IPS DF 4.7 (cell line): ENCODE data around the gene CXorf38.

Source experiments
- DNase-seq: peaks from one replicate; pipeline ENCODE4 v3.0.0-alpha.2; 2013; ENCODE audit warnings: low spot score; ENCODE audit errors: extremely low read depth

Gene CXorf38

GRCh38 chrX:40647307-40648197 lies at the start of gene CXorf38:
Gene CXorf38 (minus strand): TSS chrX:40647561. CDS start chrX:40647520, 41 bp downstream.
- DNase-seq, result no peak

- DNase-seq, result no peak
Observed at GRCh38 chrX:40694802-40695201, 47.4 kb upstream of the CXorf38 start.

GRCh38 chrX:40688929-40689328 lies 41.6 kb upstream of the CXorf38 start:
- DNase-seq, result no peak

- no peak for DNase-seq
Observed at GRCh38 chrX:40687169-40687568, 39.8 kb upstream of the CXorf38 start.

- DNase-seq, result no peak
Observed at GRCh38 chrX:40685362-40685918, 38.1 kb upstream of the CXorf38 start.

- no peak for DNase-seq
Observed at GRCh38 chrX:40684092-40684491, 36.7 kb upstream of the CXorf38 start.

- no peak for DNase-seq
Observed at GRCh38 chrX:40683245-40683644, 35.9 kb upstream of the CXorf38 start.

- no peak for DNase-seq
Observed at GRCh38 chrX:40671126-40671525, 23.8 kb upstream of the CXorf38 start.

- DNase-seq, result no peak
Observed at GRCh38 chrX:40663880-40664630, 16.7 kb upstream of the CXorf38 start.

- DNase-seq, result no peak
Observed at GRCh38 chrX:40663078-40663740, 15.8 kb upstream of the CXorf38 start.

- no peak for DNase-seq
Observed at GRCh38 chrX:40661489-40661888, 14.1 kb upstream of the CXorf38 start.

GRCh38 chrX:40660381-40660780 lies 13.0 kb upstream of the CXorf38 start:
- no peak for DNase-seq

- no peak for DNase-seq
Observed at GRCh38 chrX:40653535-40653934, 6.2 kb upstream of the CXorf38 start.

GRCh38 chrX:40652664-40653063 lies 5.3 kb upstream of the CXorf38 start:
- no peak for DNase-seq

GRCh38 chrX:40651620-40652223 lies 4.4 kb upstream of the CXorf38 start:
- DNase-seq, result no peak

- no peak for DNase-seq
Observed at GRCh38 chrX:40646489-40647306, 663 bp downstream of the CXorf38 start.

- no peak for DNase-seq
Observed at GRCh38 chrX:40644821-40645358, 2.5 kb downstream of the CXorf38 start.

GRCh38 chrX:40644176-40644575 lies 3.2 kb downstream of the CXorf38 start:
- no peak for DNase-seq

GRCh38 chrX:40637687-40638086 lies 9.7 kb downstream of the CXorf38 start:
- DNase-seq, result no peak

- DNase-seq, result no peak
Observed at GRCh38 chrX:40632199-40632598, 15.2 kb downstream of the CXorf38 start.
